Hepatocyte (in vitro differentiated cells): ENCODE results near the gene SIL1.

Experiments used
- EZH2 ChIP-seq: fragments of 200-600 bp; sonication (generic); IDR thresholded peaks from 2 replicates; pipeline ENCODE4 v1.6.1; 2016; ENCODE audit warnings: antibody characterized with exemption, mild to moderate bottlenecking, borderline replicate concordance
- EZH2phosphoT487 ChIP-seq: fragments of 200-600 bp; sonication (generic); IDR thresholded peaks from one replicate; pipeline ENCODE4 v1.6.1; 2018; ENCODE audit warnings: antibody characterized with exemption, mild to moderate bottlenecking, low read depth, moderate library complexity; ENCODE audit not compliant: unreplicated experiment, severe bottlenecking
- TF ChIP-seq, protein P1 (sequence below): fragments of 200-600 bp; sonication (generic); IDR thresholded peaks from 2 replicates; pipeline ENCODE4 v1.5.1; 2016; ENCODE audit warnings: antibody characterized with exemption, mild to moderate bottlenecking; ENCODE audit not compliant: poor library complexity

DNA sequence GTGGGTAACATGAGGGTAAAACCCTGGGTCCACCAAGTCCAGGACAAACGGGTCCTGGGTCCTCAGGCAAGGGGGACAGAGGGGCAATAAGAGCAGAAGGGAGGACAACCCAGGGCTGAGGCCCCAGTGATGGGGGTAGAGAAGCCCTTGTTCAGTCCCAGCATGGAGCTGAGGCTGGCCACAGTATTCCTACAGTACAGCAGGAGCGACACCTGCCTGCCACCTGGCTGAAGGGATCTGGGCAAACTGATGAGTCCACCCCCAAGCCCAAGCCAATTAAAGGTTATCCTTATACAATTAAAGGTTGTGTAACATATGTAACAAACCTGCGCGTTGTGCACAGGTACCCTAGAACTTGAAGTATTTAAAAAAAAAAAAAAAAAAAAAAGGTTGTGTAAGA, 225.3 kb downstream of the SIL1 start:
- TF ChIP-seq, protein P1, sequence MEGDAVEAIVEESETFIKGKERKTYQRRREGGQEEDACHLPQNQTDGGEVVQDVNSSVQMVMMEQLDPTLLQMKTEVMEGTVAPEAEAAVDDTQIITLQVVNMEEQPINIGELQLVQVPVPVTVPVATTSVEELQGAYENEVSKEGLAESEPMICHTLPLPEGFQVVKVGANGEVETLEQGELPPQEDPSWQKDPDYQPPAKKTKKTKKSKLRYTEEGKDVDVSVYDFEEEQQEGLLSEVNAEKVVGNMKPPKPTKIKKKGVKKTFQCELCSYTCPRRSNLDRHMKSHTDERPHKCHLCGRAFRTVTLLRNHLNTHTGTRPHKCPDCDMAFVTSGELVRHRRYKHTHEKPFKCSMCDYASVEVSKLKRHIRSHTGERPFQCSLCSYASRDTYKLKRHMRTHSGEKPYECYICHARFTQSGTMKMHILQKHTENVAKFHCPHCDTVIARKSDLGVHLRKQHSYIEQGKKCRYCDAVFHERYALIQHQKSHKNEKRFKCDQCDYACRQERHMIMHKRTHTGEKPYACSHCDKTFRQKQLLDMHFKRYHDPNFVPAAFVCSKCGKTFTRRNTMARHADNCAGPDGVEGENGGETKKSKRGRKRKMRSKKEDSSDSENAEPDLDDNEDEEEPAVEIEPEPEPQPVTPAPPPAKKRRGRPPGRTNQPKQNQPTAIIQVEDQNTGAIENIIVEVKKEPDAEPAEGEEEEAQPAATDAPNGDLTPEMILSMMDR = no peak
- TF ChIP-seq EZH2phosphoT487 (no peak), EZH2 (no peak)
